HEK293T (cell line): Measurements from ENCODE around the gene GRK6.
"Not testable (repeated sequence)": the region's sequence is repeated elsewhere in the genome, so short reads cannot be mapped to it uniquely, and the experiment has no call there.

Experiments
- CTCF ChIA-PET: fragments of 350-600 bp; formaldehyde crosslinking; extraction: SDS; loops from one replicate; lab custom pipeline; 2021; ENCODE audit warnings: antibody characterized with exemption, inconsistent platforms; lab: Yijun Ruan, JAX
- POLR2A ChIA-PET: fragments of 350-600 bp; formaldehyde crosslinking; extraction: SDS; loops from one replicate; lab custom pipeline; 2020; ENCODE audit warnings: antibody characterized with exemption, inconsistent platforms; lab: Yijun Ruan, JAX
- DNase-seq: peaks from one replicate; pipeline ENCODE4 v3.0.0; 2012; ENCODE audit warnings: mixed read lengths; ENCODE audit errors: extremely low spot score
- ARNT ChIP-seq: fragments of 450-650 bp; IDR thresholded peaks from 2 replicates; pipeline ENCODE4 v1.6.1; 2017; ENCODE audit warnings: mild to moderate bottlenecking
- BHLHE40 ChIP-seq: fragments of 450-650 bp; IDR thresholded peaks from 2 replicates; pipeline ENCODE4 v1.6.1; 2016; ENCODE audit warnings: mild to moderate bottlenecking, moderate library complexity, borderline replicate concordance
- CTBP1 ChIP-seq: fragments of 450-650 bp; IDR thresholded peaks from 2 replicates; pipeline ENCODE4 v1.6.1; 2016; ENCODE audit warnings: borderline replicate concordance
- ELF4 ChIP-seq: fragments of 450-650 bp; IDR thresholded peaks from 2 replicates; pipeline ENCODE4 v1.6.1; 2017; ENCODE audit warnings: antibody characterized with exemption
- FOXA1 ChIP-seq: fragments of 450-650 bp; IDR thresholded peaks from 2 replicates; pipeline ENCODE4 v1.6.1; 2016; ENCODE audit warnings: mild to moderate bottlenecking
- FOXK2 ChIP-seq: fragments of 450-650 bp; IDR thresholded peaks from 2 replicates; pipeline ENCODE4 v1.6.1; 2016; ENCODE audit warnings: mild to moderate bottlenecking
- FOXM1 ChIP-seq: fragments of 450-650 bp; IDR thresholded peaks from 2 replicates; pipeline ENCODE4 v1.6.1; 2017; ENCODE audit warnings: mild to moderate bottlenecking, borderline replicate concordance
- HDGF ChIP-seq: fragments of 450-650 bp; IDR thresholded peaks from 2 replicates; pipeline ENCODE4 v1.6.1; 2017; ENCODE audit warnings: antibody characterized with exemption, borderline replicate concordance
- L3MBTL2 ChIP-seq: fragments of 450-650 bp; conservative IDR thresholded peaks from 2 replicates; pipeline ENCODE4 v1.6.1; 2016; ENCODE audit warnings: mild to moderate bottlenecking
- LEF1 ChIP-seq: fragments of 450-650 bp; IDR thresholded peaks from 2 replicates; pipeline ENCODE4 v1.6.1; 2017; ENCODE audit warnings: mild to moderate bottlenecking, borderline replicate concordance
- NFRKB ChIP-seq: fragments of 450-650 bp; IDR thresholded peaks from 2 replicates; pipeline ENCODE4 v1.6.1; 2016; ENCODE audit warnings: mild to moderate bottlenecking, moderate library complexity
- PKNOX1 ChIP-seq: fragments of 450-650 bp; IDR thresholded peaks from 2 replicates; pipeline ENCODE4 v1.6.1; 2016
- SP1 ChIP-seq: fragments of 450-650 bp; IDR thresholded peaks from 2 replicates; pipeline ENCODE4 v1.6.1; 2017
- SUZ12 ChIP-seq: fragments of 450-650 bp; IDR thresholded peaks from 2 replicates; pipeline ENCODE4 v1.6.1; 2016; ENCODE audit warnings: mild to moderate bottlenecking
- TARDBP ChIP-seq: fragments of 450-650 bp; IDR thresholded peaks from 2 replicates; pipeline ENCODE4 v1.6.1; 2016
- ZNF384 ChIP-seq: fragments of 450-650 bp; IDR thresholded peaks from 2 replicates; pipeline ENCODE4 v1.6.1; 2016

Gene GRK6

DNA sequence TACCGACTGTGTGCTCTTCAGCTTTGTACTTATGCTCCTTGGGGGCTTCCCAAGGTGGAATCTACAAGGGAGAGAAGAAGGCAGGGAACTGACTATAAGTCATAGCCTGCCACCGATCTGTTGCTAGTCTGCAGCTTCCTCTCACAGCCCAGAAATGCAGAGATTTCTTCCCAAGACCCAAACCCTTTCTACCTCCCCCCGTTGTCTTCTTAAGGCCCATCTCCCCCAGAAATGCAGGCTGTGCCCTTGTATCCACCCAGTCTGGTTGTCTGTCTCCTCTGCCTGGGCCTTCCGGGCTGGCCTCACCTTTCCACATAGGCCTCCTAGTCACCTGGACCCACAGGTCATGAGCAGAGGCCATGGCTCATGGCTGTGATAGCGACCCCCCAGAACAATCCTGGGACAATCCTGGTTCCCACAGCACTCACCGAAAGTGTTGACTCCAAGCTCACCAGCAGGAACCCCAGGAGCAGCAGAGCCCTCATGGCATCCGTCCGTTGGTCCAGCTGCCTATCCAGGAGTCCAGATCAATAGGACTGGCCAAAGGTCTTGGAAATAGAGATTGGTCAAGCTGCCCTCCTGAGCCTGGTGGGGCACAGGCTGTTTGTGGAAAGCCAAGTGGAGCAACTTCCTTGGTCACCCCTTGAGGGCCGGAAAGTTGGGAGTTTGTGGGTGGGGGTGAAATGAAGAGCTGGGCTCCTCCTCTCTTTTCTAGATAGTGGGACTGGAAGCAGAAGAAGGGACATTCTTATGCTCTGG lies 17.3 kb upstream of the GRK6 start, which contains the start of gene F12:
TSS of gene F12 (minus strand) at position 522 of the 759 bp plus-strand sequence. CDS start at position 485, 37 bp downstream.
- ChIA-PET POLR2A (interaction anchor here (0.7 to 3.6 kb wide), 4 partner anchors 17 to 762 kb away, joined by 3 to 30 read pairs (median 4); partner anchors contain the start of genes GRK6, PRR7 and TSPAN17), CTCF (interaction anchor here (1.2 to 1.6 kb wide), 2 partner anchors 9 to 48 kb away, joined by 3 to 5 read pairs; no protein-coding TSS in a partner anchor)
- DNase-seq = no peak
- TF ChIP-seq NFRKB (no peak), ZNF384 (no peak), FOXK2 (no peak), FOXM1 (no peak), LEF1 (no peak), FOXA1 (no peak), SP1 (no peak), TARDBP (no peak), SUZ12 (no peak), ELF4 (no peak), BHLHE40 (no peak)

GRCh38 chr5:177410575-177410974 lies 15.9 kb upstream of the GRK6 start:
- CTCF ChIA-PET = interaction anchor here (1.6 kb wide), 1 partner anchor 45 kb away, joined by 4 read pairs; no protein-coding TSS in a partner anchor
- no peak for DNase-seq
- POLR2A ChIA-PET = interaction anchor here (0.7 to 0.9 kb wide), 2 partner anchors 15 to 17 kb away, joined by 3 read pairs; no protein-coding TSS in a partner anchor
- TF ChIP-seq FOXA1 = no peak
- no peak for TF ChIP-seq L3MBTL2
- TF ChIP-seq CTBP1 = no peak
- TF ChIP-seq SUZ12 = no peak
- TF ChIP-seq FOXK2 = no peak
- no peak for TF ChIP-seq TARDBP
- no peak for TF ChIP-seq NFRKB
- TF ChIP-seq BHLHE40 = no peak
- no peak for TF ChIP-seq ARNT

GRCh38 chr5:177412603-177413233 lies 13.8 kb upstream of the GRK6 start:
- CTCF ChIA-PET = no interaction called here
- POLR2A ChIA-PET = no interaction called here

GRCh38 chr5:177414481-177414880 lies 12.0 kb upstream of the GRK6 start:
- TF ChIP-seq PKNOX1 = no peak
- TF ChIP-seq LEF1 = no peak
- no peak for DNase-seq
- POLR2A ChIA-PET = interaction anchor here (4.9 kb wide), 1 partner anchor 12 kb away, joined by 19 read pairs; the partner anchor contains the start of gene GRK6
- CTCF ChIA-PET = interaction anchor here (0.9 kb wide), 1 partner anchor 32 kb away, joined by 3 read pairs; no protein-coding TSS in a partner anchor

More at GRCh38 chr5:177412603-177413233, 13.8 kb upstream of the GRK6 start:
- TF ChIP-seq TARDBP = no peak
- no peak for TF ChIP-seq FOXK2
- TF ChIP-seq FOXA1 = no peak
- TF ChIP-seq PKNOX1 = no peak
- no peak for TF ChIP-seq ARNT
- no peak for TF ChIP-seq SUZ12
- DNase-seq = no peak

DNA sequence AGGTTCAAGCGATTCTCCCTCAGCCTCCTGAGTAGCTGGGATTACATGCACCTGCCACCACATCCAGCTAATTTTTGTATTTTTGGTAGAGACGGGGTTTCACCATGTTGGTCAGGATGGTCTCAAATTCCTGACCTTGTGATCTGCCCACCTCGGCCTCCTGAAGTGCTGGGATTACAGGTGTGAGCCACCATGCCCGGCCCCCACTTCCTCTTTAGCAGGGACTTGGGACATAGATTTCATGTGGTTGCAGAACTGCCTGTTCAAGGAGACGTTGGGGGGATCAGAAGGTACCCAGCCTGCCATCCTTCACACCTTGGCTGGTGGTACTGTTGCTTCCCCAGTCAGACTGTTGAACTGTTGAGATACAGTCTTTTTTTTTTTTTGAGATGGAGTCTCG lies 9.4 kb upstream of the GRK6 start:
- CTCF ChIA-PET = interaction anchor here (0.7 to 1.5 kb wide), 3 partner anchors 8 to 757 kb away, joined by 3 to 7 read pairs (median 4); no protein-coding TSS in a partner anchor
- POLR2A ChIA-PET = interaction anchor here (4.9 kb wide), 1 partner anchor 9 kb away, joined by 19 read pairs; the partner anchor contains the start of gene GRK6
- not testable (repeated sequence) for DNase-seq

DNA sequence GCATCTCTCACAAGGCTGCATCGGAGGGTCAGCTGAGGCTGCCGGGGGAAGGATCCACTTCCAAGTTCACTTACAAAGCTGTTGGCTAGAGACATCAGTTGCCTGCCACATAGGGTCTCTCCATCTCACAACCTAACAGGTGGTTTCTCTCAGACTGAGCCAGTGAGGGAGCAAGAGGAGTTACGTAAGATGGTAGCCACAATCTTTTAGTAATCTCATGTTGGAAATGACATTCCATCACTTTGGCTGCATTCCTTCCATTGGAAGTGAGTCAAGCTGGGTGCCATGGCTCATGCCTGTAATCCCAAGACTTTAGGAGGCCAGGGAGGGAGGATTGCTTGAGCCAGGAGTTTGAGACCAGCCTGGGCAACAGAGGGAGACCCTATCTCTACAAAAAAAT lies 7.4 kb upstream of the GRK6 start:
- DNase-seq = no peak
- CTCF ChIA-PET = interaction anchor here (1.0 kb wide), 1 partner anchor 30 kb away, joined by 3 read pairs; no protein-coding TSS in a partner anchor
- POLR2A ChIA-PET = no interaction called here
- TF ChIP-seq PKNOX1 (no peak), BHLHE40 (no peak), LEF1 (no peak), HDGF (no peak), SUZ12 (no peak), NFRKB (no peak), ZNF384 (no peak), ARNT (no peak), L3MBTL2 (no peak), CTBP1 (no peak), FOXA1 (no peak), ELF4 (no peak), FOXK2 (no peak), SP1 (no peak), TARDBP (no peak), FOXM1 (no peak)

DNA sequence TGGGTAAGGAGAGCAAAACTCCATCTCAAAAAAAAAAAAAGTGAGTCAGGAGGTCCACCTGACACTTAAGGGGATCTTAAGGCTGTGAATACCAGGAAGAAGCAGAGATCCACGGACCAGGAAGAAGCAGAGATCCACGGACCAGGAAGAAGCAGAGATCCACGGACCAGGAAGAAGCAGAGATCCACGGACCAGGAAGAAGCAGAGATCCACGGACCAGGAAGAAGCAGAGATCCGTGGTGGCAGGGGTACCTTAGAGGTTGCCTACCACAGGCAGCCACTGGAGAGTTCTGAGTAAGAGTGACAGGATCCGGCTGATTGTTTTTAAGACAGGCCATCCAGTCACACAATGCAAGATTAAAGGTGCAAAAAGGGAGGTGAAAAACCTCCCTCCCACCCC lies 6.0 kb upstream of the GRK6 start:
- POLR2A ChIA-PET, DNase-seq: not testable (repeated sequence)
- CTCF ChIA-PET = interaction anchor here (0.7 kb wide), 1 partner anchor 114 kb away, joined by 4 read pairs; no protein-coding TSS in a partner anchor
